H1 (cell line): Measurements from ENCODE around the gene CHI3L2. TPM values are rescaled to one million over a fixed set of nuclear protein-coding genes. Genes with fewer than 3 reads are reported as not detected.

Experiments
- CTCF ChIA-PET: fragments of 300-600 bp; sonication (Branson Sonifier 250); formaldehyde crosslinking; loops from one replicate; lab custom pipeline; 2021; ENCODE audit not compliant: partially characterized antibody; lab: Charles Lee
- POLR2A ChIA-PET: fragments of 300-600 bp; sonication (Branson Sonifier 250); formaldehyde crosslinking; loops from one replicate; lab custom pipeline; 2021; ENCODE audit warnings: inconsistent platforms; ENCODE audit not compliant: partially characterized antibody; lab: Charles Lee
- DNase-seq, 2 experiments: peaks; one replicate each; pipeline versions ENCODE4 v3.0.0 to v3.0.0-alpha.2; 2010 to 2022; ENCODE audit warnings: low spot score in 2 of 2, low read depth in 1 of 2, mixed read lengths in 1 of 2
- FAIRE-seq: peaks from 2 replicates; lab custom pipeline; 2011; peaks lifted over from hg19 to GRCh38; lab: Jason Lieb, UNC
- H2AFZ ChIP-seq: 2 replicates; pipeline ENCODE4 v1.8.1; 2012; ENCODE audit warnings: low read length, inconsistent platforms
- H2AK5ac ChIP-seq: 2 replicates; pipeline ENCODE4 v1.6.1; 2013; ENCODE audit warnings: low read depth, low read length
- H2BK120ac ChIP-seq: replicated peaks from 2 replicates; pipeline ENCODE3; 2013; ENCODE audit warnings: low read depth, low read length, inconsistent platforms
- H2BK12ac ChIP-seq: 2 replicates; pipeline ENCODE4 v1.6.1; 2013; ENCODE audit warnings: low read depth, low read length
- H2BK15ac ChIP-seq: 2 replicates; pipeline ENCODE4 v1.6.1; 2013; ENCODE audit warnings: low read length
- H2BK20ac ChIP-seq: 2 replicates; pipeline ENCODE4 v1.6.1; 2013; ENCODE audit warnings: low read length
- H2BK5ac ChIP-seq: 2 replicates; pipeline ENCODE4 v1.6.1; 2013; ENCODE audit warnings: low read depth, low read length
- H3K14ac ChIP-seq: 2 replicates; pipeline ENCODE4 v1.6.1; 2013; ENCODE audit warnings: inconsistent platforms; ENCODE audit not compliant: insufficient read length
- H3K18ac ChIP-seq: 2 replicates; pipeline ENCODE4 v1.6.1; 2013; ENCODE audit warnings: low read length; ENCODE audit errors: extremely low read depth
- H3K23ac ChIP-seq: 2 replicates; pipeline ENCODE4 v1.6.1; 2013; ENCODE audit warnings: inconsistent platforms; ENCODE audit not compliant: insufficient read length
- H3K23me2 ChIP-seq: 2 replicates; pipeline ENCODE4 v1.6.1; 2013; ENCODE audit warnings: low read depth, low read length
- H3K27ac ChIP-seq: 2 replicates; pipeline ENCODE4 v1.6.1; 2011; ENCODE audit warnings: low read depth, low read length, inconsistent platforms
- H3K27me3 ChIP-seq, 4 experiments: replicated peaks in 1 of 4; 1 replicate in 1 of 4; 2 replicates in 3 of 4; pipeline versions ENCODE4 v1.6.1 to v1.8.1; 2011 to 2013; ENCODE audit warnings: low read length in 3 of 4, mild to moderate bottlenecking in 3 of 4, inconsistent platforms in 2 of 4, mixed read lengths in 2 of 4, moderate library complexity in 1 of 4; ENCODE audit not compliant: control insufficient read depth in 3 of 4, insufficient read depth in 3 of 4; ENCODE audit errors: extremely low read depth in 1 of 4
- H3K36me3 ChIP-seq, 4 experiments: 2 replicates each; pipeline versions ENCODE4 v1.6.1 to v1.8.1; 2011 to 2013; ENCODE audit warnings: mild to moderate bottlenecking in 4 of 4, low read length in 3 of 4, moderate library complexity in 2 of 4, control low read depth in 1 of 4, inconsistent platforms in 1 of 4; ENCODE audit not compliant: insufficient read depth in 4 of 4, control insufficient read depth in 2 of 4
- H3K4ac ChIP-seq: replicated peaks from 2 replicates; pipeline ENCODE3; 2013; ENCODE audit warnings: low read length, low read depth, mixed read lengths, inconsistent platforms; ENCODE audit not compliant: insufficient read length
- H3K4me1 ChIP-seq, 4 experiments: replicated peaks in 1 of 4; 1 replicate in 1 of 4; 2 replicates in 3 of 4; pipeline versions ENCODE4 v1.6.1 to v1.8.1; 2011 to 2013; ENCODE audit warnings: low read length in 3 of 4, inconsistent platforms in 2 of 4, mixed read lengths in 1 of 4; ENCODE audit not compliant: insufficient read depth in 4 of 4, control insufficient read depth in 3 of 4
- H3K4me2 ChIP-seq, 2 experiments: 2 replicates each; pipeline versions ENCODE4 v1.6.1 to v1.8.1; 2011 to 2013; ENCODE audit warnings: low read depth in 2 of 2, low read length in 2 of 2, control low read depth in 1 of 2, inconsistent platforms in 1 of 2, mild to moderate bottlenecking in 1 of 2; ENCODE audit not compliant: insufficient read depth in 1 of 2
- H3K4me3 ChIP-seq, 4 experiments: fragments of 200-600, 300-600 bp in 1 of 4; sonication (generic), shearing (Covaris generic), sonication (Bioruptor Twin) in 1 of 4; 2 replicates each; pipeline versions ENCODE4 v1.5.1 to v1.8.1; 2011 to 2016; ENCODE audit warnings: low read length in 4 of 4, low read depth in 3 of 4, control low read depth in 2 of 4, inconsistent platforms in 2 of 4, mild to moderate bottlenecking in 2 of 4, mixed read lengths in 1 of 4, moderate library complexity in 1 of 4; ENCODE audit not compliant: insufficient read depth in 2 of 4; ENCODE audit errors: extremely low read depth in 1 of 4
- H3K56ac ChIP-seq: replicated peaks from 2 replicates; pipeline ENCODE3; 2013; ENCODE audit warnings: low read depth, mild to moderate bottlenecking, mixed read lengths, low read length, inconsistent platforms; ENCODE audit not compliant: insufficient read length
- H3K79me1 ChIP-seq: 2 replicates; pipeline ENCODE4 v1.6.1; 2013; ENCODE audit warnings: low read depth, low read length, control low read depth
- H3K79me2 ChIP-seq, 2 experiments: 2 replicates each; pipeline versions ENCODE4 v1.6.1 to v1.8.1; 2012 to 2013; ENCODE audit warnings: low read length in 2 of 2, mild to moderate bottlenecking in 2 of 2, inconsistent platforms in 1 of 2; ENCODE audit not compliant: insufficient read depth in 2 of 2, control insufficient read depth in 1 of 2
- H3K9ac ChIP-seq, 4 experiments: replicated peaks in 1 of 4; 1 replicate in 1 of 4; 2 replicates in 3 of 4; pipeline versions ENCODE4 v1.6.1 to v1.8.1; 2011 to 2013; ENCODE audit warnings: low read depth in 3 of 4, low read length in 3 of 4, control low read depth in 2 of 4, mild to moderate bottlenecking in 2 of 4, moderate library complexity in 2 of 4, inconsistent platforms in 1 of 4; ENCODE audit errors: extremely low read depth in 1 of 4
- H3K9me3 ChIP-seq, 2 experiments: 2 replicates each; pipeline versions ENCODE4 v1.6.1 to v1.8.1; 2012 to 2013; ENCODE audit warnings: mild to moderate bottlenecking in 2 of 2, moderate library complexity in 2 of 2, control low read depth in 1 of 2, inconsistent platforms in 1 of 2, low read depth in 1 of 2, low read length in 1 of 2, mixed read lengths in 1 of 2; ENCODE audit not compliant: insufficient read depth in 2 of 2
- H4K20me1 ChIP-seq, 2 experiments: replicated peaks in 1 of 2; 2 replicates each; pipeline versions ENCODE3 to v1.8.1; 2011 to 2013; ENCODE audit warnings: inconsistent platforms in 2 of 2, low read length in 2 of 2, mild to moderate bottlenecking in 1 of 2; ENCODE audit not compliant: insufficient read depth in 2 of 2, control insufficient read depth in 1 of 2
- H4K5ac ChIP-seq: 2 replicates; pipeline ENCODE4 v1.6.1; 2013; ENCODE audit warnings: low read length, low read depth, mixed read lengths, inconsistent platforms; ENCODE audit not compliant: insufficient read length
- H4K8ac ChIP-seq: 2 replicates; pipeline ENCODE4 v1.8.0; 2013; ENCODE audit warnings: mild to moderate bottlenecking, moderate library complexity, low read length, inconsistent platforms; ENCODE audit not compliant: insufficient read depth; ENCODE audit errors: extremely low read depth
- H4K91ac ChIP-seq: replicated peaks from 2 replicates; pipeline ENCODE3; 2013; ENCODE audit warnings: low read length, mixed read lengths, inconsistent platforms; ENCODE audit not compliant: insufficient read length
- CREB1 ChIP-seq: IDR thresholded peaks from 2 replicates; pipeline ENCODE4 v1.6.1; 2012; ENCODE audit warnings: inconsistent platforms
- TAF7 ChIP-seq: optimal IDR thresholded peaks from 2 replicates; pipeline ENCODE3; 2011; ENCODE audit warnings: low read depth, mild to moderate bottlenecking, inconsistent platforms, low read length, moderate library complexity, borderline replicate concordance
- TCF12 ChIP-seq: IDR thresholded peaks from 2 replicates; pipeline ENCODE4 v1.6.1; 2011; ENCODE audit warnings: low read depth, mild to moderate bottlenecking, low read length
- WGBS, 2 experiments: shearing (Covaris generic) in 1 of 2; methylation state at CpG; one replicate each; pipeline versions ENCODE4 v1.1.6 to v1.1.7; 2013 to 2015; ENCODE audit warnings: low lambda C conversion rate in 2 of 2, mixed read lengths in 2 of 2, inconsistent platforms in 1 of 2, low coverage in 1 of 2, missing lambda C conversion rate in 1 of 2; ENCODE audit not compliant: insufficient replicate concordance in 2 of 2, insufficient coverage in 1 of 2, insufficient read length in 1 of 2; ENCODE audit errors: extremely low coverage in 1 of 2, missing lambda C conversion rate in 1 of 2; 5-methylcytosine and 5-hydroxymethylcytosine counted together
- polyA plus RNA-seq, 7 experiments: library from polyadenylated mRNA; depleted of rRNA in 3 of 7; stranded (reverse) in 5 of 7; unstranded in 2 of 7; fragments of >200 nt in 5 of 7; fragments of 200-250 nt in 2 of 7; gene quantifications; 1 replicate in 5 of 7; 2 replicates in 1 of 7; 4 replicates in 1 of 7; pipeline versions ENCODE4 v1.2.1 to v1.2.3, GENCODE V29; 2011 to 2013; ENCODE audit warnings: missing spikeins in 2 of 7, mixed read lengths in 2 of 7
- total RNA-seq: library from RNA; stranded (reverse); fragmentation: NEBNext Ultra II Directional; extraction: Animal tissue kit (Norgen Biotek cat#: 25700); gene quantifications from 2 replicates; pipeline ENCODE4 v1.2.1, GENCODE V29; 2021

CHI3L2 gene
- total and polyA plus RNA-seq, 2 of the 8 experiments (the other 6 are each of a cell fraction or from before 2014, with no cell fraction given): not detected

- H3K36me3 ChIP-seq: no peaks in the 10 kb centered on the region
- no peaks in the 10 kb centered on the region for H3K79me2 ChIP-seq
- H2AK5ac ChIP-seq: no peak overlapping the region
- no peak overlapping the region for H3K9ac ChIP-seq
- DNase-seq (no peak), FAIRE-seq (no peak)
- H3K4me3 ChIP-seq: no peak overlapping the region
- no peak overlapping the region for H3K4me2 ChIP-seq
- H2BK5ac ChIP-seq: no peak overlapping the region
- ChIA-PET POLR2A (no interaction called here), CTCF (interaction anchor here (3.0 kb wide), 1 partner anchor 16 kb away, joined by 11 read pairs; no protein-coding TSS in a partner anchor)
- no peak overlapping the region for H3K18ac ChIP-seq
- H3K27ac ChIP-seq: no peak overlapping the region
- no peaks in the 10 kb centered on the region for H3K9me3 ChIP-seq
- H4K20me1 ChIP-seq: no peaks in the 10 kb centered on the region
- H3K4ac ChIP-seq: no peak overlapping the region
- TF ChIP-seq CREB1: no peak
- no peak for TF ChIP-seq TAF7
- TF ChIP-seq TCF12: no peak
- H2BK15ac ChIP-seq: no peak overlapping the region
- no peak overlapping the region for H3K23ac ChIP-seq
- no peaks in the 10 kb centered on the region for H3K27me3 ChIP-seq
- no peak overlapping the region for H2AFZ ChIP-seq
- H3K56ac ChIP-seq: no peak overlapping the region
- no peaks in the 10 kb centered on the region for H3K79me1 ChIP-seq
- H4K8ac ChIP-seq: no peak overlapping the region
- H3K23me2 ChIP-seq: no peaks in the 10 kb centered on the region
- H2BK12ac ChIP-seq: no peak overlapping the region
- WGBS, 2 experiments: 11% methylated on average over 1 of the region's 1 CpG; no CpG with 5 or more reads in 1 of the 2 experiments
- no peak overlapping the region for H4K91ac ChIP-seq
- H2BK20ac ChIP-seq: no peak overlapping the region
- H3K14ac ChIP-seq: no peak overlapping the region
- no peak overlapping the region for H4K5ac ChIP-seq
- H3K4me1 ChIP-seq: no peaks in the 10 kb centered on the region
- no peak overlapping the region for H2BK120ac ChIP-seq
These were observed 59.4 kb downstream of the CHI3L2 start for GRCh38 chr1:111286912-111287311.
